SIG-M5 (cell line): ENCODE results near the gene RASAL1.

Source experiments
- DNase-seq: peaks from one replicate; lab custom pipeline; 2025; lab: John Stamatoyannopoulos, UW

Gene RASAL1

GRCh38 chr12:113071135-113072112 lies 64.1 kb downstream of the RASAL1 start:
- DNase-seq = no peak

GRCh38 chr12:113070117-113070906 lies 65.2 kb downstream of the RASAL1 start:
- DNase-seq = no peak

GRCh38 chr12:113069751-113070116 lies 65.8 kb downstream of the RASAL1 start:
- DNase-seq = no peak

DNA sequence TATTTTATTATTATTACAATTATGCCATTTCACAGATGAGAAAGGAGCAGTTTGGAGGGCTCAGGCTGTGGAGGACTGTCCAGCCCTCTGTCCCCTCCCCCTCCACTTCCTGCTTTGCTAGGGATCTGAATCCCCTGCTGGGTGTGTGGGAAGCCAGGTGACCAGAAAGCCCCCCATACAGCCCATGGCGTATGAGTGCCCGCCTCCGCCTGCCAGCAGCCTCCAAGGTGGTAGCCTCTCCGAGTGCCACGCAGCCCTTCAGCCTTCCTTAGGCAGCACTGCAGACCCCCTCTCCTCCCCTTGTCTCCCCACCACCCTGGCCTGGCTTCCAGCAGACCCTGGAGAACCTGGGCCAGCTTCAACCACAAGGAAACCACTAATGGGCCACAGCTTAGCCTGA lies 66.4 kb downstream of the RASAL1 start:
- DNase-seq = no peak

GRCh38 chr12:113067987-113068935 lies 67.3 kb downstream of the RASAL1 start:
- no peak for DNase-seq

GRCh38 chr12:113066813-113067400 lies 68.7 kb downstream of the RASAL1 start:
- DNase-seq = no peak

DNA sequence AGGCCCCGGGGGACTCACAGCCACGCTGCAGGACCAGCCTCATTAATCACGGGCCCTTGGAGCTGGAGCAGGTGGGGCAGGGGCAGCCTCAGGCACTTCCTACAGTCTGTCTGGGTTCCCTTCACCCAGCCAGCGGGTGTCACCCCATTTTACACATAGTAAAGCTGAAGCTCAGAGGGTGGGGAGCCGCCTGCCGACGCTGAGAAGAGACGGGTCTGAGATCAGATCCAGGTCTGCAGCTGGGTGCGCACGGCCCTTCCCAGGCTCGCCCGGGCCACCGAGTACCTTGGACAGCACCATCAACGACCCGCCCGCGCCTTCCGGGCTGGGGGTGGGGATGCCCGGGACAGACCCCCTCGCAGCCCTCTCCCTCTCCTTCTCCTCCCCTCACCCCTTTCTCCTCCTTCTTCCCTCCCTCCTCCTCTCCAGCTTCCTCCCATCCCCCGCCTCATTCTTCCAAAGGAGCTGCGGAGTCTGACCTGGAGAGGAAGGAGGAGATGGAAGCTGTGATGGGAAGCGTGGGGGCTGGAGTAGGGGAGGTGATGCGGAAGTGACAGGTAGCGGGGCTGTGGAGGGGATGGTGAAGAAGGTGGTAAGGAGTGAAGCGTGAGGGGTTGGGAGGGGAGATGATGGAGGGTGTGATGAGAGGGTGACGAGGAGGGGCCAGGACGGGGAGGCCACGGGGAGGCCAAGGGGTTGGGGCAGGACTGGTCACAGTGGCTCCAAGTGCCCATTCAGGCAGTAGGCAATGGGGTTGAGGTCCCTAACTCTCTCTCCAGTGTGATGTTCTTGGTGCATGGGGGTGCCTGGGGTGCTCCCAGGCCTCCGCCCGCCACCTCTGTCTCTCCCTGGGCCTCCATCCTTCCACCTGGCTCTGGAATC lies 70.2 kb downstream of the RASAL1 start:
- DNase-seq = no peak

DNA sequence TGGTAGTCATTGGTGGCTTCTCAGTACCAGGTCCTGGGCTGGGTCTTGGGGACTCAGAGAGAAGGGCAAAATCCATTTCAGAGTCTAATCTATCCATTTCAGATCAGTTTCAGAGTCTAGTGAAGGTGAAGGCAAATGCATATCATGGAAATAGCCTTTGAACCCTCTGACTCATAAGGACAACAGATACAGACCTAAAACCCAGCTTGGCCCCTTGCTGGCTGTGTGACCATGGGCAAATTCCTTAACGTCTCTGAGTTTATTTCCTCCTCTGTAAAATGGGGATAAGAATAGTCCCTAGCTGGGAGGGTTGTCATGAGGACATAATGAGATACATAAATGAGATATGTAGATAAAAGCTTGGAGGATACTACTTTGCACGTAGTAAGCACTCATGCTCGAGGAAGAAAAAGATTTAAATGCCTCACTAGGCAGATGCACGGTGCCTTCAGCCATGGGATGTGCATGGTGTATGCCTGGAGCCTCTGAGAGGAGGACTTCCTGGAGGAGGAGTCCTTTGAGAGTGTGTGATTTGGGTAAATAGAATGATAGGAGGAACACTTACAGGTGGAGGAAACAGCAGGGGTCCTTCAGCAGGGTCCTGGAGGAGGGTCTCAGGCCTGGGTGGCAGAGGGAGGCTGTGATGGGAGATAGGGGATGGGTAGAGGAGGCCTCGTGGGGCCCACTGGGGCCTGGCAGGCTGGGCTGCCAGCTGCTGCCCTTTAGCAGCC lies 71.0 kb downstream of the RASAL1 start:
- DNase-seq = no peak

DNA sequence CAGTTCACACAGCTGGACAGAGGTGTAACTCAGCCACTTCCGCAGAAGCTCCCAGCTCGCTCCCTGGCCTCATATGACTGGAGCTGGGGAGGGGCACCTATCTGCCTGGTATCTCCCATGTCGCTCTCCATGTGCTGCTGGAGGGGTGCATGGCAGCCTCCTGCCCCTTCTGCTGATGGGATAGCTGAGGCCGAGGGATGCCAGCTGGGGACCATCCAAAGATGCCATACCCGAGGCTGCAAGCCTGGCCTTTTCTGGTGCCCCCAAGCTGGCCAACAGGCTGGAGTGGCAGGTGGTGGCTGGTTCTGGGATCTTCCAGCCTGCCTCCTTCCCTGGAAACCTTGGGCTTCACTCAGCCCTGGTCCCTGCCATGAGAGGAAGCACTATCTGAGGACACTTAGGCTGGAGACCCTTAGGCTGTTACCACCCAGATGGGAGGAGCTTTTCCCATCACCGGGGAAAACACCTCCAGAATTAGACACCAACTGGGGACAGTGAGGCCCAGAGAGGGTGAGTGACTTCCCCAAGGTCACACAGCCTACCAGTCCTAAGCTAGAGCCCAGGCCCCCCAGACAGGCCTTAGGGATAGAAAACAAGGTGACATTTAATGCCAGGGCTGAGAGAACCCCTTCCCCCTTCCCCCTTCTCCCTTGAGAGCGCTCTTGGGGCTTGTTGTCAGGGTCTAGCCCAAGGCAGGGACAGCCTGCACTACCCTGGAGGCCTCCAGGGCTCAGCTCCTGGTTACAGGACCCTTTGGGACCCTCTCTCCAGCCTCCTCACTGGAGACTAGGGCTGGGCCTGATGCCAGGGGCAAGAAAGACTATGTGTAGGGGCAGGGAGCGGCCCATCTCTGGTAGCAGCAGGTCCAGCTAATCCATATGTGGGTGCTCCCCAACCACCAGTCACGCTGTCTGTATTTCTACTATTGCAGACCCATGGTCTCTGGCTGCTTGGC lies 71.9 kb downstream of the RASAL1 start:
- no peak for DNase-seq

- DNase-seq = no peak
These were observed 72.8 kb downstream of the RASAL1 start for GRCh38 chr12:113062502-113063395.

GRCh38 chr12:113061061-113061694 lies 74.4 kb downstream of the RASAL1 start:
- no peak for DNase-seq

GRCh38 chr12:113060336-113060960 lies 75.1 kb downstream of the RASAL1 start:
- DNase-seq = no peak

DNA sequence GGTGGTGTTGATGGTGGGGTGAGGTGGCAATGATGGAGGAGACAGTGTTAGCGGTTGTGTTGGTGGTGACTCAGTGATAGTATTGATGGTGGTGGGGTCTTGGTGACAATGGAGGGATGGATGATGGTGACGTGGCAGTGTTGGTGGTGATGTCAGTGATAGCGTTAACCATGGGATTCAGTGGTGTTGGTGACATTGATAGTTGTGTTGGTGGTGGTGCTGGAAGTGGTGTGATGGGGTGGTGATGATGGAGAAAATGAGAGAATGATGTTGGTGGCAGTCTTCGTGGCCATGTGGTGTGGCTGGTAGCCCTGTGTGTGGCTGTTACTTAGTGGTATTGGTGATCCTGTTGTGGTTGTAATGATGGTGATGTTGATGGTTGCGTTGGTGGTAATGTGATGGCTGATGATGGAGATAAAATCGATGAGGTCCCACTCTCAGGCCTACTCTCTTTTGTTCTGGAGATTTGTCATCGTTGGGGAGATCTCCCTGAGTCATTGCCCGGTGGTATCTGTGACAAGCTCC lies 76.4 kb downstream of the RASAL1 start:
- DNase-seq = no peak

DNA sequence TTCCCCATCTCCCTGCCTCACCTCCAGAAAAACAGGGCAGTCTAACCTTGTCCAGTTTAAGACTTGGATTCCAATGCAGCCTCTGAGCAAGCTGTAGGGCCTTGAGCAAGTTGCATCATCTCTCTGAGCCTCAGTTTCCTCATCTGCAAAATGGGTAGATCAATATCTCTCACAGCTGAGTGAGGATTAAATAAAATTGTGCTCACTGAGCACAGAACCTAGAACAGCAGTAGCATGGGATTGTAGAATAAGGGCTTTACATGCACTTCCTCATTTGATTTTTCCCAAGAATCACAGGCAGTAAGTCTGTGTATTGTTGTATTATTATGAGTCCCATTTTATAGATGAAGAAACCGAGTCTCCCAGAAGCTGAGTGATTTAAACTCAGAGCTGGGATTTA lies 77.0 kb downstream of the RASAL1 start:
- no peak for DNase-seq

- DNase-seq = no peak
These were observed 77.7 kb downstream of the RASAL1 start for GRCh38 chr12:113057565-113058485.
